Keratinocyte (primary cell): Measurements from ENCODE around the gene VDAC2. TPM values are rescaled to one million over a fixed set of nuclear protein-coding genes. Genes with fewer than 3 reads are reported as not detected.

Experiments used
- DNase-seq: peaks from one replicate; pipeline ENCODE4 v3.0.0-alpha.2; 2011; ENCODE audit warnings: low read depth, missing footprints, low spot score
- FAIRE-seq: peaks from 2 replicates; lab custom pipeline; 2011; peaks lifted over from hg19 to GRCh38; lab: Jason Lieb, UNC
- H2AFZ ChIP-seq: 2 replicates; pipeline ENCODE4 v1.6.0; 2012; ENCODE audit warnings: low read length, control low read depth, inconsistent platforms; ENCODE audit not compliant: control insufficient read depth
- H3K27ac ChIP-seq: 2 replicates; pipeline ENCODE4 v1.5.1; 2011; ENCODE audit warnings: low read length; ENCODE audit not compliant: control insufficient read depth, insufficient read depth
- H3K27me3 ChIP-seq: 3 replicates; pipeline ENCODE4 v1.6.0; 2011; ENCODE audit warnings: low read length; ENCODE audit not compliant: control insufficient read depth, insufficient read depth; ENCODE audit errors: extremely low read depth
- H3K36me3 ChIP-seq, 2 experiments: 2 replicates in 1 of 2; 3 replicates in 1 of 2; pipeline ENCODE4 v1.5.1; 2011; ENCODE audit warnings: low read length in 2 of 2, mild to moderate bottlenecking in 1 of 2; ENCODE audit not compliant: control insufficient read depth in 2 of 2, insufficient read depth in 2 of 2; ENCODE audit errors: extremely low read depth in 1 of 2
- H3K4me1 ChIP-seq: 3 replicates; pipeline ENCODE4 v1.5.1; 2011; ENCODE audit warnings: low read length; ENCODE audit not compliant: control insufficient read depth, insufficient read depth; ENCODE audit errors: extremely low read depth
- H3K4me2 ChIP-seq: 3 replicates; pipeline ENCODE4 v1.6.0; 2011; ENCODE audit warnings: low read depth, low read length; ENCODE audit not compliant: control insufficient read depth, insufficient read depth; ENCODE audit errors: extremely low read depth
- H3K4me3 ChIP-seq, 3 experiments: fragments of 200-600 bp in 1 of 3; sonication (generic) in 1 of 3; 2 replicates in 2 of 3; 3 replicates in 1 of 3; pipeline ENCODE4 v1.5.1; 2011 to 2016; ENCODE audit warnings: low read length in 3 of 3, mild to moderate bottlenecking in 3 of 3, control low read depth in 2 of 3, inconsistent platforms in 1 of 3, low read depth in 1 of 3, mixed read lengths in 1 of 3, mixed run types in 1 of 3, moderate library complexity in 1 of 3; ENCODE audit not compliant: control insufficient read depth in 2 of 3, insufficient read depth in 2 of 3; ENCODE audit errors: extremely low read depth in 1 of 3
- H3K79me2 ChIP-seq: 2 replicates; pipeline ENCODE4 v1.6.0; 2012; ENCODE audit warnings: low read length; ENCODE audit not compliant: control insufficient read depth, insufficient read depth
- H3K9ac ChIP-seq: 3 replicates; pipeline ENCODE4 v1.6.0; 2011; ENCODE audit warnings: low read length; ENCODE audit not compliant: control insufficient read depth, insufficient read depth; ENCODE audit errors: extremely low read depth
- H3K9me1 ChIP-seq: 3 replicates; pipeline ENCODE4 v1.6.0; 2011; ENCODE audit warnings: low read length; ENCODE audit not compliant: control insufficient read depth, insufficient read depth; ENCODE audit errors: extremely low read depth
- H3K9me3 ChIP-seq: 2 replicates; pipeline ENCODE4 v1.5.1; 2012; ENCODE audit warnings: low read depth, low read length; ENCODE audit not compliant: control insufficient read depth
- H4K20me1 ChIP-seq: 3 replicates; pipeline ENCODE4 v1.6.0; 2011; ENCODE audit warnings: low read length; ENCODE audit not compliant: control insufficient read depth, insufficient read depth; ENCODE audit errors: extremely low read depth
- CTCF ChIP-seq, 3 experiments: IDR thresholded peaks in 1 of 3; conservative IDR thresholded peaks in 1 of 3; optimal IDR thresholded peaks in 1 of 3; 2 replicates in 2 of 3; 3 replicates in 1 of 3; pipeline versions ENCODE3 to v1.5.1; 2011; ENCODE audit warnings: low read length in 3 of 3, mild to moderate bottlenecking in 3 of 3, moderate library complexity in 2 of 3, control low read depth in 1 of 3, inconsistent platforms in 1 of 3; ENCODE audit not compliant: insufficient read depth in 2 of 3; ENCODE audit errors: extremely low read depth in 1 of 3
- EZH2 ChIP-seq: IDR thresholded peaks from one replicate; pipeline ENCODE4 v1.6.1; 2012; ENCODE audit warnings: inconsistent platforms, mild to moderate bottlenecking, low read length, moderate library complexity
- dilution Hi-C: fragments of 300-500 bp; cut with MboI; formaldehyde crosslinking; loops from one replicate; pipeline ENCODE4 v1.7.0; 2020; ENCODE audit warnings: low sequenced_read_pairs; ENCODE audit not compliant: extremely low pct_ligation_motif_present
- polyA plus RNA-seq, 5 experiments: library from polyadenylated mRNA; depleted of rRNA in 3 of 5; stranded (reverse) in 3 of 5; stranded (forward) in 1 of 5; unstranded in 1 of 5; fragments of >200 nt; gene quantifications; 1 replicate in 1 of 5; 2 replicates in 3 of 5; 3 replicates in 1 of 5; pipeline versions ENCODE4 v1.2.1 to v1.2.3, GENCODE V29; 2011 to 2012; ENCODE audit warnings: missing spikeins in 2 of 5, low read depth in 1 of 5, low replicate concordance in 1 of 5

Gene VDAC2
- polyA plus RNA-seq, 1 donor (not counting 4 experiments of a cell fraction or from before 2014, with no cell fraction given) = 152 TPM

- Histone ChIP-seq H3K9me1 (no peaks in the 10 kb centered on the region), H3K4me1 (no peaks in the 10 kb centered on the region), H4K20me1 (no peaks in the 10 kb centered on the region), H3K79me2 (no peaks in the 10 kb centered on the region), H3K36me3 (peaks cover 0 to 8% of the 10 kb centered on the region in 2 experiments), H3K27me3 (no peaks in the 10 kb centered on the region), H3K9me3 (no peaks in the 10 kb centered on the region), H3K4me3 (no peak overlapping the region), H3K27ac (no peak overlapping the region), H2AFZ (no peak overlapping the region), H3K4me2 (no peak overlapping the region), H3K9ac (no peak overlapping the region)
- dilution Hi-C loops = no loop called here
- FAIRE-seq = no peak
- TF ChIP-seq EZH2 (no peak), CTCF (optimal IDR thresholded peaks at IDR 0.05 in 1 of 3, IDR thresholded peaks at IDR 0.05 in 1 of 3, conservative IDR thresholded peaks at IDR 0.05 in 1 of 3; ENCODE audit: extremely low read depth in 1 of 3, insufficient read depth in 2 of 3, low read length in 3 of 3) (no peak)
- no peak for DNase-seq
Observed at GRCh38 chr10:75181073-75181472, 29.5 kb upstream of the VDAC2 start.

GRCh38 chr10:75186310-75186709, 24.3 kb upstream of the VDAC2 start:
- TF ChIP-seq CTCF (optimal IDR thresholded peaks at IDR 0.05 in 1 of 3, IDR thresholded peaks at IDR 0.05 in 1 of 3, conservative IDR thresholded peaks at IDR 0.05 in 1 of 3; ENCODE audit: extremely low read depth in 1 of 3, insufficient read depth in 2 of 3, low read length in 3 of 3) (no peak), EZH2 (no peak)
- FAIRE-seq = no peak
- Histone ChIP-seq H3K4me1 (peaks cover 7% of the 10 kb centered on the region), H3K27me3 (no peaks in the 10 kb centered on the region), H3K4me3 (no peak overlapping the region), H3K79me2 (no peaks in the 10 kb centered on the region), H3K9me1 (no peaks in the 10 kb centered on the region), H3K4me2 (no peak overlapping the region), H2AFZ (no peak overlapping the region), H4K20me1 (no peaks in the 10 kb centered on the region), H3K9me3 (no peaks in the 10 kb centered on the region), H3K36me3 (no peaks in the 10 kb centered on the region), H3K27ac (no peak overlapping the region), H3K9ac (no peak overlapping the region)
- DNase-seq = no peak
- dilution Hi-C loops = no loop called here
